ENCODE results near the gene IER3.
A peak's percentile ranks its signal among the peaks of the same experiment; 100 is the strongest.

Gene IER3

GRCh38 chr6:30787954-30788353 lies 43.6 kb upstream of the IER3 start:
- peaks cover 7% of the 10 kb centered on the region for H3K9me3 Mint-ChIP-seq
- DNase-seq, result no peak

GRCh38 chr6:30782425-30783014 lies 38.2 kb upstream of the IER3 start:
- Mint-ChIP-seq H3K27ac (no peak overlapping the region), H3K36me3 (ENCODE audit: low read depth) (peaks cover 16% of the 10 kb centered on the region), H3K4me1 (peaks cover 45% of the 10 kb centered on the region), H3K9me3 (peaks cover 42% of the 10 kb centered on the region), H3K27me3 (ENCODE audit: low read depth, poor library complexity) (peaks cover 6% of the 10 kb centered on the region), H3K4me3 (no peak overlapping the region)
- TF ChIP-seq CTCF (IDR thresholded peaks at IDR 0.05), result no peak
- DNase-seq, result no peak

More at GRCh38 chr6:30787954-30788353, 43.6 kb upstream of the IER3 start:
- Mint-ChIP-seq H3K27ac (no peak overlapping the region), H3K4me1 (peaks cover 44% of the 10 kb centered on the region), H3K27me3 (ENCODE audit: low read depth, poor library complexity) (peaks cover 14% of the 10 kb centered on the region), H3K36me3 (ENCODE audit: low read depth) (no peaks in the 10 kb centered on the region), H3K4me3 (no peak overlapping the region)
- no peak for TF ChIP-seq CTCF (IDR thresholded peaks at IDR 0.05)

- Mint-ChIP-seq H3K9me3 (peaks cover 42% of the 10 kb centered on the region), H3K36me3 (ENCODE audit: low read depth) (peaks cover 16% of the 10 kb centered on the region), H3K4me1 (peaks cover 49% of the 10 kb centered on the region), H3K4me3 (no peak overlapping the region), H3K27ac (no peak overlapping the region), H3K27me3 (ENCODE audit: low read depth, poor library complexity) (peaks cover 6% of the 10 kb centered on the region)
- DNase-seq, result no peak
- no peak for TF ChIP-seq CTCF (IDR thresholded peaks at IDR 0.05)
Observed at GRCh38 chr6:30781743-30782424, 37.5 kb upstream of the IER3 start.

- no peak overlapping the region for H3K4me3 Mint-ChIP-seq
- no peak for TF ChIP-seq CTCF (IDR thresholded peaks at IDR 0.05)
- H3K27me3 Mint-ChIP-seq (ENCODE audit: low read depth, poor library complexity), result peaks cover 4% of the 10 kb centered on the region
- peaks cover 49% of the 10 kb centered on the region for H3K4me1 Mint-ChIP-seq
- H3K9me3 Mint-ChIP-seq, result peaks cover 42% of the 10 kb centered on the region
- H3K36me3 Mint-ChIP-seq (ENCODE audit: low read depth), result peaks cover 16% of the 10 kb centered on the region
- no peak for DNase-seq
- no peak overlapping the region for H3K27ac Mint-ChIP-seq
Observed at GRCh38 chr6:30781395-30781742, 37.0 kb upstream of the IER3 start.

- Mint-ChIP-seq H3K4me1 (peaks cover 49% of the 10 kb centered on the region), H3K36me3 (ENCODE audit: low read depth) (peaks cover 16% of the 10 kb centered on the region), H3K9me3 (peaks cover 42% of the 10 kb centered on the region), H3K27ac (peak overlapping the region; percentile 85), H3K4me3 (no peak overlapping the region), H3K27me3 (ENCODE audit: low read depth, poor library complexity) (no peaks in the 10 kb centered on the region)
- no peak for TF ChIP-seq CTCF (IDR thresholded peaks at IDR 0.05)
- DNase-seq, result no peak
Observed at GRCh38 chr6:30780642-30780920, 36.2 kb upstream of the IER3 start.

Data from nephron progenitor cell (in vitro differentiated cells).